ENCODE results near the gene ZCCHC14.

DNA sequence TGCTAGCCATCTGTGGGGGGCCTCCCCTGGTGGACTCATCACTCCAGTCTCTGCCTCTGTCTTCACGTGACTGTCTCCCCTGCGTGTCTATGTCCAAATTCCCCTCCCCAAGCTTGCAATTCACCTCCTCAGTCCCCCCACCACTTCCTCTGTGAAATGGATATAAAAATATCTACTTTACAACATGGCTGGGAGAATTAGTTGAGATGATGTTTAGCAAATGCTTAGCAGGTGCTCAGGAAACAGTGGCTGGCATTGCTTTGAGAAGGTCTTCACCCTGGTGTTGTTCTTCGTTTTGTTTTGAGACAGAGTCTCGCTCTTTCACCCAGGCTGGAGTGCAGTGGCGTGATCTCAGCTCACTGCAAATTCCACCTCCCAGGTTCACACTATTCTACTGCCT lies 8.3 kb upstream of the ZCCHC14 start:
- TF ChIP-seq, protein P1, sequence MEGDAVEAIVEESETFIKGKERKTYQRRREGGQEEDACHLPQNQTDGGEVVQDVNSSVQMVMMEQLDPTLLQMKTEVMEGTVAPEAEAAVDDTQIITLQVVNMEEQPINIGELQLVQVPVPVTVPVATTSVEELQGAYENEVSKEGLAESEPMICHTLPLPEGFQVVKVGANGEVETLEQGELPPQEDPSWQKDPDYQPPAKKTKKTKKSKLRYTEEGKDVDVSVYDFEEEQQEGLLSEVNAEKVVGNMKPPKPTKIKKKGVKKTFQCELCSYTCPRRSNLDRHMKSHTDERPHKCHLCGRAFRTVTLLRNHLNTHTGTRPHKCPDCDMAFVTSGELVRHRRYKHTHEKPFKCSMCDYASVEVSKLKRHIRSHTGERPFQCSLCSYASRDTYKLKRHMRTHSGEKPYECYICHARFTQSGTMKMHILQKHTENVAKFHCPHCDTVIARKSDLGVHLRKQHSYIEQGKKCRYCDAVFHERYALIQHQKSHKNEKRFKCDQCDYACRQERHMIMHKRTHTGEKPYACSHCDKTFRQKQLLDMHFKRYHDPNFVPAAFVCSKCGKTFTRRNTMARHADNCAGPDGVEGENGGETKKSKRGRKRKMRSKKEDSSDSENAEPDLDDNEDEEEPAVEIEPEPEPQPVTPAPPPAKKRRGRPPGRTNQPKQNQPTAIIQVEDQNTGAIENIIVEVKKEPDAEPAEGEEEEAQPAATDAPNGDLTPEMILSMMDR (IDR thresholded peaks at IDR 0.05), result no peak
- no peak for TF ChIP-seq POLR2A (IDR thresholded peaks at IDR 0.05)

Data from esophagus squamous epithelium (tissue), 4 donors.